Hematopoietic multipotent progenitor cell treated with erythropoietin and hydrocortisone succinate and interleukin-3 and kit ligand, for 4 days (in vitro differentiated cells): Measurements from ENCODE around the gene PRPF19.

Experiments used
- DNase-seq: peaks from one replicate; pipeline ENCODE4 v3.0.0-alpha.2; 2015

Gene PRPF19

DNA sequence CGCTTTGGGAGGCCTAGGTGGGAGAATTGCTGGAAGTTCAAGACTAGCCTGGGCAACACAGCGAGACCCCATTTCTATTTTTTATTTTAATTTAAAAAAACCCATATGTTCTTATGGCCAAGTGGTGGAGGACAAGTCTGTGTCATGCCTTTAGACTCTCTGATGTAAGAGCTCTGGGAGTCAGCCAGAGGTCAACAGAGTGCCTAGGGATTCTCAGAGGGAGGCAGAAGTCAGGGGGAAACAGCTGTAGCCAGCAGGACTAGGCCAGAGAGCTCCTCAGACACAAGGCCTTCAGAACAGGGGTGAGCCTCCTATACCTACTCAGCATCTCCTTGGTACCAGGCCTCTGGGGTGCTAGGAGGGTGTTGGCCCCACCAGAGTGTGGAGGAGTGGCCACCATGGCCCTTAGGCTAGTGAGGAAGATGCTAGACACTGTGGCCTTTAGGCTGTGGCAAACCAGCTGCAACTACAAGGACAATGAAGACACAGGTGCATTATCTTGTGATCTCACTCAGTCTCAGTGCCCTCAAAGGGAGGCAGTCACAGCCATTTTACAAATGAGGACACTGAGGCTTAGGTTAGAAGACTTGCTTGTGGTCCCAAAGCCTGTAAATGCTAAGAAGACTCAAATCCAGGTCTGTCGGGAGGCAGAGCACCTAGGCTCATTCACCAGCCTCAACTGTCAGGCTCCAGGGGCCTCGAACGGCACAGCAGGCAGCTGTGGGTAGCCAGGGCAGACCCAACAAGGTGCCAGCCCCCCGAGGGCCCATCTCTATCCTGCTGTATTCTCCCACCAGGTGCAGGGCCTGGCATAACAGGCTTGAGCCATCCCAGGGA lies 34.0 kb downstream of the PRPF19 start:
- no peak for DNase-seq

DNA sequence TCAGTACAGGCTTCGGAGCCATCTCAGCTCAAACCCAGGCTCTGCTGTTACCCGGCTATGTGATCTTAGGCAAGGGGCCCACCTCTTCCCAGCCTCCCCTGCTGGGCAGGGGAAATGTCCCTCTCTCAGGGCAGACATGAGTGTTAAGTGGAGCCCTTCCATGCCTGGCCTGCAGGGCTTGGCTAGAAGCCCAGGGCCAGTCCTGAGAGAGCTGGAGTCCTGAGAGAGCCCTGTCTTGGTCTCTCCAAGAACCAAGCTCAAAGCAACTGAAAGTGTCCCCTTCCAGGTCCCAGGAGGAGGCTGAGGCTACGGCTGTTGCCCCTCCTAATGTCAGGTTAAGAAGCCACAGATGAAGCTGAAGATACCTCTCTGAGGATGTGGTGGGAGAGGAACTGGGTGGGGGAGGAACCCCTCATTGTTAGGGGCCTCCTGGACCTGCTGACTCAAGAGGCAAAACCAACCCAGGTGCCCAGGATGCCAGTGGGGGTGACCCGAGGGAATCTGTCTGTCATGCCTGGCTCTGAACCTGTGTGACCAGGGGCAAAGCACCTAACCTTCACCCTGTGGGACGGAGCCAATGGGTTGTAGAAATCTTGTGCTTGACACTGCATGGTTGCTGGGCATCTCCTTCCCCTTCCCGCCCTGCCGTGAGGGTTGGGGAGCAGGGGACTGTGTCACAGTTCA lies 34.9 kb downstream of the PRPF19 start:
- no peak for DNase-seq

DNA sequence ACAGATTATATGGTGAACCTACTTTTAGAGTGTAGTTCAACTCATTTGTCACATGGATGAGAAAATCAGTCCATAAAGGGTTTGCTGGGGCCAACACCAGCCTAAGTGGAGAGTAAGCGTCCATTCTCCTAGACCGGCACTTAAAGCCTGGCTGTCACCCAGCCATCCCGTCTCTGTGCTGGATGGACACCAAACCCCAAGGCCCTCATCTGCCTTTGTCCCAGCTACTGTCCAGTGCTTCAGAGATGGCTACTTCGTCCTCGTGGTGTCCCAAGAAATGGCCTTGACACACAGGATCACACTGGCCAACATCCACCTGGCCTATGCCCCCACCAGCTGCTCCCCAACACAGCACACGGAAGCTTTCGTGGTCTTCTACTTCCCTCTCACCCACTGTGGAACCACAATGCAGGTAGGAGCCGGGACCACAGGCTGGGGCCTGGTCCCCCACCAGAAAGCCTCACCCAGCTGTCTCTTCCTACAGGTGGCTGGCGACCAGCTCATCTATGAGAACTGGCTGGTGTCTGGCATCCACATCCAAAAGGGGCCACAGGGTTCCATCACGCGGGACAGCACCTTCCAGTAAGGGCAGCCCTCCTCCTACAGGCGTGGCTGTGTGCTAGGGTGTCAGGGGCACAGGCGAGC lies 35.5 kb downstream of the PRPF19 start:
- DNase-seq: no peak

DNA sequence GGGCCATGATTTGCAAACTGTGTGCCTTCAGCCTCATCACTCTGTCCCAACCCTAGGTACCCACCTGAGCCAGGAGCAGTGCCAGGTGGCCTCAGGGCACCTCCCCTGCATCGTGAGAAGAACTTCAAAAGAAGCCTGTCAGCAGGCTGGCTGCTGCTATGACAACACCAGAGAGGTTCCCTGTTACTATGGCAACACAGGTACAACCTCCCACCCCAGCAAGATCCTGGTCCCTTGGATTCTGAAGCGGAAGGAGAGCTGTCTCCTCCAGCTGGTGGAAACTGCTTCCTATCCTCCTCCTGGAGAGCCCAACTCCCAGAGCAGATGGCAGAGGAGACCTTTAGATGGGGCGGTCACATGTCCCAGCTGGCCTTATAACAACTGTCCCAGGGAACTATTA lies 36.1 kb downstream of the PRPF19 start:
- no peak for DNase-seq

DNA sequence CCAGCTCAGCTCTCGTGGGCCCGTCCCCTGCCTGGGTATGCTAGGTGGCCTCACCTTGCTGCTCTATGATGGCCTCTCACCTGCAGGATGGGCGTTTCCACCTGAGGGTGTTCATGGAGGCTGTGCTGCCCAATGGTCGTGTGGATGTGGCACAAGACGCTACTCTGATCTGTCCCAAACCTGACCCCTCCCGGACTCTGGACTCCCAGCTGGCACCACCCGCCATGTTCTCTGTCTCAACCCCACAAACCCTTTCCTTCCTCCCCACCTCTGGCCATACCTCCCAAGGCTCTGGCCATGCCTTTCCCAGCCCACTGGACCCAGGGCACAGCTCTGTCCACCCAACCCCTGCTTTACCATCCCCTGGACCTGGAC lies 36.9 kb downstream of the PRPF19 start:
- no peak for DNase-seq

DNA sequence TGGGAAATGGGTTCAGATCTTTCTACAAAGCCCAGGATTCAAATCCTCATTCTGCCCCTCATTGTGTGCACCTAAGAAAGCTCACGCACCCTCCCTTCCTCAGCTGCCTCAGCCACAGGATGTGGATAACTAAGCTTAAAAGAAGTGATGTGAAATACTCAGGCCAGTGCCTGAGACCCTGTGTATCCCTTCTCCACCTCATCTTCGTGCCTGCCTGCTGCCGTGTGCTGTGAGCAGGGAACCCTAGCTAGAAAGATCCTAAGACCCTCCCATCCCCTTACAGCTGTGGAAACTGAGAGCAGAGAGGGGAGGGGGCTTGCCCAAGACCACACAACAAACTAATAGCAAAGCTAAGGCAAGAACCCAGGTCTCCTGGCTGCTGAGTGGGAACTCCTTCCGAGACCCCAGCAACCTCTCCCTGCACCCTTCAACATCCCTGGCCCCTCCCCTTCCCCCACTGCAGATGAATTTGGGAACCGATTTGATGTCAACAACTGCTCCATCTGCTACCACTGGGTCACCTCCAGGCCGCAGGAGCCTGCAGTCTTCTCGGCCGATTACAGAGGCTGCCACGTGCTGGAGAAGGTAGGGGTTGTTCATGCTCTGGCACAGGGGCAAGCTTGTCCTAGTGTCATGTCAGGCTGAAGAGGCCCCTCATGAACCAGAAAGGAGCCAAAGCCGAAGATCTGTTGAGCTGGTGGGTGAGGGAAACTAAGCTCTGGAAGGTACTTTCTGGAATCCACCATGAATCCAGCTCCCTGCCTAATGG lies 37.5 kb downstream of the PRPF19 start:
- no peak for DNase-seq

DNA sequence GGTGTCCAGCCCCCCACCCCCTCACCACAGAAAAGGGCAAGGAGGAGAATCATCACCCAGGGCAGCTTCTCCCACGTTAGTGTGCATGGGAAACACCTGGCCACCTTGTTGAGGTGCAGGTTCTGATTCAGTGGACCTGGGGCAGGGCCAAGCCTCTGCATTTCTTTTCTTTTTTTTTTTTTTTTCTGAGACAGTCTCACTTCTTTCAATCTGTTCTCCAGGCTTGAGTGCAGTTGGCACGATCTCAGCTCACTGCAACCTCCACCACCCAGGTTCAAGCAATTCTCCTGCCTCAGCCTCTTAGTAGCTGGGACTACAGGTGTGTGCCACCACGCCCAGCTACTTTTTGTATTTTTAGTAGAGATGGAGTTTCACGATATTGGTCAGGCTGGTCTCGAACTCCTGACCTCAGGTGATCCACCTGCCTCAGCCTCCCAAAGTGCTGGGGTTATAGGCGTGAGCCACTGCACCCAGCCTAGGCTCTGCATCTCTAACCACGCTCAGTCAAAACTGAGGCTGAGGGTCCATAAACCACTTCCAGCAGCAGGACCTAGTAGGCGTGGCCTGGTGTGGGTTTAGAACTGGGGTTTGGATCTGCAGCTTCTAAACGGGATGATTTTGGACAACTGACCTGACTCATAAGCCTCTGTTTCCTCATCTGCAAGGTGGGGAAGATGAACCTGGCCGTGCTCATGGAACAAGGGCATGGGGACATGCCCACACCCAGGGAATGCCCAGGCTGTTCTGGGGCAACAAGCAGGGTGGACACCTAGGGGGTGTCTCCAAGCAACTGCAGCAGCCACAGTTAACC lies 38.3 kb downstream of the PRPF19 start:
- DNase-seq: no peak

DNA sequence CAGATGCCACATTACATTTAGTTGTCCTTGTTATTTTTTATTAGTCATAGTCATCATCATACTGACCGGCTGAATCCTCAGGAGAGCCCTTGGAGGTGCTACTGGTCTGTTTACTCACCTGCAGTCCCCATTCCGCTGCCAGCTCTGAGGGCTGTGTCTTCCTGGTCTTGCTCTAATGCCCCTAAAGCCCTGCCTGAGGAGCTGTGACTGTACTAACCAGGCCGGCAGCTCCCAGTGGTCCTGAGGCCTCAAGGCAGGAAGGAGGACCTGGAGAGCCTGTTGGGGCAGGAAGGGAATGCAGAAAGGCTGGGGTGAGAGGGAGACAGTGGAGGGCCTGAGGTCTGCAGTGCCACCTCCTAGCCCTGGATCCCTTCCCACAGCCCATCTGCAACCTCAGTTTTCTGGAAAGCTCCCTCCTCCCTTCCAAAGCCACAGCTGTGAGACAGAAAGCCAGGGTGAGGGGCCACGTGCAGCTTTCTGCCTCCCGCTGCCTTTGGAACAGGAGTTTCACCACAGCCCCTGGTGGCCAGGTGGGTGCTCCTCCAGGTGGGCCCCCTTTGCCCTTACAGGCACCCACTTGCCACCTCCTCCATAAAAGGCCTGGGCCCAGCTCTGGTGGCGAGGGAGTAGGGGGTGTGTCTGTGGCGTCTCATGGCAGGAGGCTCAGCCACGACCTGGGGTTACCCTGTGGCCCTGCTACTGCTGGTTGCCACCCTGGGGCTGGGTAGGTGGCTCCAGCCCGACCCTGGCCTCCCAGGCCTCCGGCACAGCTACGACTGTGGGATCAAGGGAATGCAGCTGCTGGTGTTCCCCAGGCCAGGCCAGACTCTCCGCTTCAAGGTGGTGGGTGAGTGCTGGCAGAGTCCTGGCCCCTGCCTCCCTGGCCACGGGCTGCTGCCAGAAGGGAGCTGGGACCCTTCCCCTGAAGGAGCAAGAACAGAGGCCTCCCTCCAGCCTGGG lies 39.2 kb downstream of the PRPF19 start, which contains the start of gene ZP1:
Gene ZP1 (plus strand): TSS at position 632 of the 960 bp plus-strand sequence. CDS start 20 bp downstream, at position 652.
- no peak for DNase-seq

DNA sequence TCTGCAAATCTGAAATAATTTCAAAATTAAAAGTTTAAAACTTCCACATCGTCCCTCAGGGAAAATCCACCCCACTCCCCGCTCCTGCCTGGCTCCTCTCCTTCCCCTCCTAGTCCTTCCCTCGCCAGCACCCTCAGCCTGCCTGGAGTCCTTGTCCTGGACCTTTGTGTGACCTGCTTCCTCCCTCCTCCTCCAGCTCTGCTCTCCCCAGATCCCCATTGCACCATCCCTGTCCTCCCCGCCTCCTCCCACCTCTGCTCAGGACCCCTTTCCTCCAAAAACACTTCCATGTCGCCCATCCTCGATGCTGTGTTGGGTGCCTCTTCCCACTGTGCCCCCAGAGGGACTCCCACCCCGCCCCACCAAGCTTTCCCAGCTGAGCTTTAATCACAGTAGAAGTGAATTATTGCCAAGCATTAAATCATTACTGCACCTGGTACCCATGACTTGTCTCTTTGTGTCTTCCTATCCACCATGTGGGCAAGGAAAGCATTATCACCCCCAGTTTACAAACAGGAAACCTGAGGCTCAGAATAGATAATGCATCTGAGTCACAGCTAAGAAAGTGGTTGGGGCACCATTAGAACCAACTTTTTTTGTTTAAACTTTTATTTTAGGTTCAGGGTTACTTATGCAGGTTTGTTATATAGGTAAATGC lies 41.4 kb downstream of the PRPF19 start:
- peak; percentile 79 for DNase-seq

DNA sequence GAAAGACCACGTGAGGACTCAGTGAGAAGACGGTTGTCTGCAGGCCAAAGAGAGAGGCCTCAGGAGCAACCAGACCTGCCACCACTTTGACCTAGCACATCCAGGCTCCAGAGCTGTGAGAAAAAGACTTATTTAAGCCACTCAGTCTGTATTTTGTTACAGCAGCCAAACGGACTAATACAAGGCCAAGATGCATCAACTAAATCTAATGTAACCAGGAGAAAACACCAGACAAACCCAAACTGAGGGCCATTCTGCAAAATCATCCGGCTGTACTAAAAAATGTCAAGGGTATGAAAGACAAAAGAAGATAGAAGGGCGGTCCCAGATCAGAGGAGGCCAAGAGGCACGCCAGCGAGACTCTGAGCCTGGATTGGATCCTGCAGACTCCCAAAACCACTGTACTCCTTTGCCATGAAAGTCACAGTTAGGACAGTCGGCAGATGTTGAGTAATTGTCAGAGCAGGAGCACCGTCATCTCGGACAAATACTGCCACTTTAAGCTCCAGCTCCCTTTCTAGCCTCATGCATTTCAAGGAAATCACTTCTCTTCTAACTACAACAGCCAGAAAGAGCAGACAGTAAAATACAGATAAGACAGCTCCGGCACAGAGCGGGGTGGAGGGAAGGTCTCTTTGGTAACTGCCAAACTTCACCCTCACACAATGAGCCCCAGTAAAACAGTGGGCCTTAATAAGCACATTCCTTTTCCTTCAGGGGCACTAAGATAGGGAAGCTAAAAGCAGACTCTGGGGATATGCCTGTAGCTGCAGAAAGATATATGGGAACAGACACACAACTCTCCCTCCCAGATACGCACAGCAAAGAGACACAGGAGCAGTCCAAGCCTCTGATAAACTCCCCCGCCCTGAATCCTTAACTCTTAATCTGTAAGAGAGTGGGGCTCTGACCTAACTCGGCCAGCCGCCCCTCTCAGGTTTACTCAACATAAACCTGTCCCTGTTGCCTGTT lies 42.5 kb downstream of the PRPF19 start:
- DNase-seq: peak; percentile 81

DNA sequence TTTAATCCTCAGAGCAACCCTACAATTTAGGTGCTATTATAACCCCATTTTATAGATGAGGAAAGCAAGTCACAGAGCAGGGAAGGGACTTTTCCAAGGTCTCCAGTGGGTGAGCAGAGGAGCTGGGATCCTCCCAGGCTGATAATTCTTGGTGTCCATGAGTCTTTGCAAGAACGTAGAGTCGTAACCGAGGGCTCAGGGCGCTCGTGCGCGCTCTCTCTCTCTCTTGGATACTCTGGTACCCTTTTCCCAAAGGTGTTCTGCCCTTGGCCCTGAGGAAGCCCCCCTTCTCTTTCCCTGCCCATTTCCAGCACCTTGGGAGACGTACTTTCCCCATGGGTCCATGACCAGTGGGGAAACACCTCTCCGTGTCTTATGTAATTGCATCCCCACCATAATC lies 44.2 kb downstream of the PRPF19 start:
- DNase-seq: no peak

DNA sequence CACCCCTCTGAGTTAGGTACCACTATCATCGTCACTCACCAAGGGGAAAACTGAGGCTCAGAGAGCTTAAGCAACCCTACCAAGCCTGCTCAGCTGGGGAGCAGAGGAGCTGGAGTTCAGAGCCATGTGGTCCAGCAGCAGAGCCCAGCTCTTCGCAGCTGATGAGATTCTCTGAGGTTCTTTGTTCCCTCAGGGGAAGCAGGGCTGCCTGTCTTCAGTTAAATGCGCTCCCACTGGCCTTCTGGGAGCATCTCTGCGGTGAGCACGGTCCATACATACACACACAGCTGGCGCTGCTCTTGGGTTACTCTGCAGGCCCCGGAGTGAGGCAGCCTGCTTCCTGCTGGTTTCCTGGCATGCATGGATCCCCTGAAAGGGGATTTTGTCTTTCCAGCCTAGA lies 45.4 kb downstream of the PRPF19 start:
- no peak for DNase-seq

DNA sequence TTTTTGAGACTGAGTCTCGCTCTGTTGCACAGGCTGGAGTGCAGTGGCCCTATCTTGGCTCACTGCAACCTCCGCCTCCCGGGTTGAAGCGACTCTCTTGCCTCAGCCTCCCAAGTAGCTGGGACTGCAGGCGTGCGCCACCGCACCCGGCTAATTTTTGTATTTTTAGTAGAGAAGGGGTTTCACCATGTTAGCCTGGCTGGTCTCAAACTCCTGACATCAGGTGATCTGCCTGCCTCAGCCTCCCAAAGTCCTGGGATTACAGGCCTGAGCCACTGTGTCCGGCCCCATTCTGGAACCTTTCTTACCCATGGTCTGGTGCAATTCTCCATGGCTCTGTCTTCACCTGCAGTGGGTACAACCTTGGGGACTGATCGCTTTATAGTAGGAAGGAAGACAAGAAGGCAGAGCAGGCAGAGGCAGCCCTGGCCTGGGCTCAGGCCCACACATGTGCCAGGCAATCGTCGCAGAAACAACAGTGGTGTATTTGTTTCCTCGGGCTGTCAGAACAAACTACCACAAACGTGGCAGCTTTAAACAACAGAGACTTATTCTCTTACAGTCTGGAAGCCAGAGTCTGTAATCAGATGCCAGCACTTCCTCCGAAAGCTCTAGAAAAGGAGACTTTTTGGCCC lies 46.7 kb downstream of the PRPF19 start:
- DNase-seq: no peak

DNA sequence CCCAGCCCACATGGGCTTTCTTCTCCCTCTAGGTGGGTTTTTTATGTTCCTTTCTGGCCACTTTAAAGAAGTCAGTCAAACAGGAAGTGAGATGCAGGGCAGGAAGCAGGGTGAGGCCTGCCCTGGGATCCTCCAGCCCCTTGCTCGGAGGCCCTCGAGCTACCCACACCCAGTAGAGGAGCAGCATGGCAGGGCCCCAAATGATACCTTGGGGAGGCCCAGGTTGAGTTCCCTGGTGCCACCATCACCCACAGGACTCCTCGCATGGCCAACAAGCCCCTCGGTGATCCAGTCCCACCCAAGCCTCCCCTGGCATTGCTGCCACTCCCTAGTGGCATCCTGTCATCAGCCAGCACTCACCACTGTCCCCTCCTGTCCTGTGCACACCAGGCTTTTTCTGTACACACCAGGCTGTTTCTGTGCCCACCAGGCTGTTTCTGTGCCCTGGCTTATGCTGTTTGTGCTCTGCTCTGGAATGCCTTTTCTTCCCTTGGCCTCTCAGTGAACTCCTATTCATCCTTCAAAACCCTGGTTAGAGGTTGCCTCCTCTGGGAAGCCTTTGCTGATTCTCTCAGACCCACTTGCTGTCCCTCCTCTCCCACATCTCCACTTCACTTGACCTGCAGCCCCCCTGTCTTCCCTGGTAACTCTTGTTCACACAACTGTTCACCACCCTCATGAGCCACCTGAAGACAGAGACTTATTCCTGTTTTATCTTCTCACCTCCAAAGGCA lies 47.5 kb downstream of the PRPF19 start:
- no peak for DNase-seq

DNA sequence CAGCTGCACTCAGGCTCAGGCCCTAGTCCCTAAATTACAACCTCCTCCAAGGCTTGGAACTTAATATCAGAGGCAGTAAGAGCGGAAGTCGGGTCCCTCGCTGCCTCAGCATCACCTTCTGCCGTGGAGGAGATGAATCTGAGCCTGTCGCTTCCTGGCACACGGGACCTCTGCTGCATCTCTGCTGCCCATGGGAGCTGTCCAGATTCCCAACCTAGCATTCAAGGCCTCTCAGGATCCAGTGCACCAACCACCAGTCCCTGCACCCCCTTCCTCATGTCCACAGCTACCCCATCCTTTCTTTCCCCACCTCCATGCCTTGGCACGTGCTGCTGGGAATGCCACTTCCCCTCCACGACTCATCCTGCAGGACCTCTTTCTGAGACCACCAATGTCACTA lies 48.1 kb downstream of the PRPF19 start:
- no peak for DNase-seq

DNA sequence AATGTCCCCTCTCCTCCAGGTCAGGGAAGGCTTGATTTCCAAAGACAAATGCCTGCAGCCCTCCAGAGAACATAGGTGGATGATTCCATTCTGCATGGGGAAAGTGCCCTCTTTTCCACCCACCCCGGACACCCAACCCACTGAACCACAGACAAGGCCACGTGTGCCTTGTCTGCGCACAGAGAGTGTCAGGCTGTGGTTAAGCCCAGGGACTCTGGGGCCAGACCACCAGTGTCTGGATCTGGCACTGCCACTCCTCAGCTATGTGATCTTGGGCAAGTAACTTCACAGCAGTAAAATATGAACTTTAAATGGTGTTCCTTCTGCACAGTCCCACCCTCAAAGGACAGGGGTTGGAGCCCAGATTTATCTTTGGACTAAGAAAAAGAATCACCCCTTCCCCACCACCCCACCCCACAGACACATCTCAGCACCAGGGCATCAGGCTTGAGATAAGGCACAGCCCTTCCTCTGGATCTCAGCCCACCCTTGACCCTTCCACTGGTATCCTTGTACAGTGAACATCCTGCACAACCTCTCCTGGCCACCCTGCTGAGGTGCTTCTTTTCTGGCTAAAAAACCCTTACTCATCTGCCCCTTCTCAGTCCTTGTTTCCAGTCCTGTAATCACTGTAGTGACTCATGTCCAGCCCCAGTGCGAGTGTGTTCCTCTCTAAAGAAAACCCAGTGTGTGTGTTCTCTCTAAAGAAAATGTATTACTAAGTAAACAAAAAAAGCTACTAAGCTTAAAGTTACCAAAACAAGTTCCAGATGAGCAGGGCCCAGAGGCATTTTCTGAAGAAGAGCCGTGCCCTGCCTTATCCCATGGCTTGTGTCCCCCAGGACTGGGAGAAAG lies 48.8 kb downstream of the PRPF19 start:
- DNase-seq: no peak
